SK-N-MC (cell line): Measurements from ENCODE around the gene RELL2.

ENCODE experiments used
- EZH2 ChIP-seq: fragments of 200-600 bp; sonication (generic); IDR thresholded peaks from one replicate; pipeline ENCODE4 v1.6.1; 2017; ENCODE audit warnings: antibody characterized with exemption
- FOXP2 ChIP-seq: optimal IDR thresholded peaks from 2 replicates; pipeline ENCODE3; 2011; ENCODE audit warnings: mild to moderate bottlenecking, moderate library complexity; ENCODE audit not compliant: insufficient read depth; ENCODE audit errors: extremely low read length, control extremely low read depth
- POLR2AphosphoS5 ChIP-seq: IDR thresholded peaks from 2 replicates; pipeline ENCODE4 v1.6.1; 2012; ENCODE audit warnings: mild to moderate bottlenecking, low read depth, low read length, borderline replicate concordance

DNA sequence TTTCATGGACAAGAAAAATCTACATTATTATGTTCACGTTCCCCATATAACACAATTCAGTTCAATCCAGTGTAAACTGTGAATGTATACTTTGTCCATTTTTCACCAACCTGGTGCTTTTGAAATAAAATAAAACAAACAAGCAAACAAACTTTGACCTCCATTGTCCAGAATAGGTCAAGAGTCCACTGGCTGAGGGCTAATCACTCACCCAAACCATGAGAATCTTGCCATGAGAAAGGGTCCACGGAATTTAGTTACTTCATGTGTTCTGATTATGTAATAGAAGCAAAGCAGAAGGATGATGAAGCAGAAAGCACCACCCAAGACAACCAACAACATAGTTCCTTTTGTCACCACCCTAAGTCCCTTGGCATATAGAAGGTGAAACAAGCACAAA, 46.7 kb upstream of the RELL2 start:
- no peak for TF ChIP-seq POLR2AphosphoS5
- no peak for TF ChIP-seq EZH2
- no peak for TF ChIP-seq FOXP2
